HG03025 (cell line): ENCODE measurements around the gene OR14I1.
"Not testable (repeated sequence)": the region's sequence is repeated elsewhere in the genome, so short reads cannot be mapped to it uniquely, and the experiment has no call there.

Source experiments
- ATAC-seq: cut with Tn5 transposase; IDR thresholded peaks from one replicate; pipeline ENCODE4 v1.9.1; 2021; ENCODE audit warnings: mild to moderate bottlenecking, moderate library complexity; ENCODE audit not compliant: unreplicated experiment, low FRiP score

Gene OR14I1

DNA sequence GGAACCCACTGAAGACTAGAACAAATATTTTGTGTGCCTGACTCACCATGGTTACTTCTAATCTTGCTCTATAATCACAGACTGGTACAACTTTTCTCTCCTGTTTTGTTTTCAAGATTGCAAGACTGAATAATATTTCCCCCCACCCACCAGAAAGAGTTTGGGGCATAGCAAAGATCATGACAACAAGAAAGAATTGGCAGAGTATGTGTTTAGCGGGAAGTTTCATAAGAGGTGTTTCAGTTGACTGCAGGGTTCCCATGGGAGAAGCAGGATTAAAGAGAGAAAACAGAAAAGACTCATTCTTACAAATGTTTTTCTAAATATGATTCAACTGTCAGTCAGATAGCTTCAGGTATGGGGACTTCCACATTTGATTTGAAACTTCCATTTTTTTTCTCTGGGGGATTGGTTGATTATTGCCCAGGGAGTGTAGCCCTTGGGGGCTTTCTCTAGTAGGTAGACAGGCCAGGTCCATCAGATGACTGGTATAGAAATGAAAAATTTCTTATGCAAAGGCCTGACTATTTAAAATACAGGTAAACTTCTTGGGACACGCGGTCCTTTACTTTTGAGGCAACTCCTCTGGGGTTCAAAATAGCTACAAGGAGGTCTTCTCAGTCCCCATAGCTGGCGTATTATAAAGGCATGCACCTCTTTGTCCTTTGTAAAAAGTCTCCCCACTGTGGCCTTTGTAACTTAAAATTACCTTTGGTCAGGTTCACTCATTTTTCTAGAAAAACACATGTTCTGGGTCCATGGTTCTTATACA is 13.9 kb downstream of the OR14I1 start:
- ATAC-seq: no peak

DNA sequence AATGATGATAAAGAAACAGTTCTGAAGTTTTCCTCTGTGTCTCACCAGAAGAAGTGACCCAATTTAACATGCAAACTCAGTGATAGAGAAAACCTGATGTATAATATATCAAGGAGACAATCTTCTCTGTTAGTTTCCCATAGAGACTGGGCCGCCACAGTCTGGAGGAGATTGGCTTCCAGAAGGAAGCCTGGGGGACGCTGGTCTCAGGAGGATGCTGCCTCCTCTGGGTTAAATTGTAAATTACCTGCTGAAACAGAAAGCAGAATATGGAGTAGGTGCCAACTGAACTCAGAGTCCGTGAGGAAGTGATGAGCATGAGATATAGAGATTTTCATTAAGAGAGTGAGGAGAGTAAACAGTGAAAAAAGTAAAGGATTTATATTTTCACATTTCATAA is 15.8 kb downstream of the OR14I1 start:
- peak; percentile 89 for ATAC-seq

DNA sequence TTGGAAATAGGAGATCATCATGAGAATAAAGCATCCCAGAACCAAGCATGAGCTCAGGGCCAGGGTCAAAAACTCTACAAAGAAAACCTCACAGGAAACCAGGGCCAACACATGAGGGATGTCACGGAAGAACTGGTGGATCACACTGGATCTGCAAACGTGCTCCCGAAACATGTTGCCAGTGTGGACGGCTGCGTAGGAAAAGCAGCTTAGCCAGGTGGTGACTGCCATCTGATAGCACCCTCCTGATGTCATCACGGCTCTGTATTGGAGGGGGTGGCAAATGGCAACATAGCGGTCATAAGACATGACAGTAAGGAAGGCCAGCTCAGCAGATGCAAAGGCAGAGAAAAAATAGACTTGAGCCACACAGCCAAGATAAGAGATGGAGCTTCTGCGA is 20.9 kb downstream of the OR14I1 start:
- no peak for ATAC-seq

DNA sequence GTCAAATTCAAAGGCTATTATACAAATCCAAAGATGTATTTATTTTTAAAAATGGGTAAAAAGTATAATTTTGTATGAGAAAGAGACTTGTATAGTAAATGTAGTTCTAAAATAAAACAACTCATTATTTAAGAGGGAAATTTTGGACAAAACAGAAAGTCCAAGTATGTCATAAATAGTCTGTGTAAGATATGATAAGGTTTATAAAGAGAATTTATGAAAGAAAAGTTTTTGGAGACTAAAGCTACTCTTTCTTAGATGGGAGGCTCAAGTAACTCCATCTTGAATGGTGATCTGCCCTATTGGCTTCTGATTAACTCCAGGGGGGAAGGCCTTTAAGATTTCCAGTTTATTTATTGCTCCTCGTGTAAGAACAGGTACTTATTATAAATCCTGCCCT is 32.6 kb downstream of the OR14I1 start:
- ATAC-seq: no peak

DNA sequence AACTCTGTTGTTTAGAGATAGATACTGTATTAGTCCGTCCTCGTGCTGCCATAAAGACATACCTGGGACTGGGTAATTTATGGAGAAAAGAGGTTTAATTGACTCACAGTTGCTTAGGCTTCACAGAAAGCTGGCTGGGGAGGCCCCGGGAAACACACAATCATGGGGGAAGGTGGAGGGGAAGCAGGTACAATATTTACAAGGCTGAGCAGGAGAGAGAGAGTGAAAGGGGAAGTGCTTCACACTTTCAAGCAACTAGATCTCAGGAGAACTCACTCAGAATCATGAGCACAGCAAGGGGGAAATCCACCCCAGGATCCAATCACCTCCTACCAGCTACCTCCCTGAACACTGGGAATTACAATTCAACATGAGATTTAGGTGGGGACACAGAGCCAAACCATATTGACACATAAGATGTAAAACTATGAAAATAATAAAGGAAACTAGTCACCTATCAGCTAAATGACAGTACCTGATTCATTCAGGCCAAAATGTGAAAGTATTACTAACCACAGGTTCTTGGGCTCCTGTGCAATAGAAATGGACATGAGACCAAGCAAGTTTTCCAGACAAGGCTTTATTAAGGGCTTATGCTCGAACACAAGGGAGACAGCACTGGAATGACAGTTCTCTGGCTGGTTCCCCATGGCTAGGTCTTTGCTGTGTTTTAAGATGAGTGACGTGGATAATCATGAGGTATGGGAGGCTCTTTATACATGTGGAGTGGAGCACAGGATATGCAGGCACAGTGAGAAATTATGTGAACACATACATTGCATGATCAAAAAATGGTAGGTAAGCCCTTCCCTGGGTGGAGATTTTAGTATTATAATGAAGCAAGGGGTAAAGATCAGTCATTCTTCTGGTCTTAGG is 38.9 kb downstream of the OR14I1 start:
- peak; percentile 96 for ATAC-seq

DNA sequence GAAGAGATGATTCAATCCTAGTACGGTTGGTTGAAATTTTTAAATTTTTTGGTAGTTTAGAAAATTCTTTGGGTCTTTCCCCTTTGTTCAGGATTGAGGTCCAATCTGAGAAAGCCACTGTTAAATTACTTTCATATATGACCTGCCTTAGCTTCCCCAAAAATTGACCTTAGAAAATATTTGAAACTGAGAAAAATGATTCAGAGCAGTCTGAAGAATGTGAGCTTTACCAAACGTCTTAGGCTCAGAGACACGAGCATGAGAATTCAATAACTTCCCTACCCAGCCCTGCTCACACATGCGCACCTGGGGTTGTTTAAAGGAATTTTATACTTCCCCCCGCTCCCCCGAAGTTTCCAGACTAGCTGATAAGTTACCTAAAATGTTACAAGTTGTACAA is 45.8 kb downstream of the OR14I1 start:
- ATAC-seq: not testable (repeated sequence)

DNA sequence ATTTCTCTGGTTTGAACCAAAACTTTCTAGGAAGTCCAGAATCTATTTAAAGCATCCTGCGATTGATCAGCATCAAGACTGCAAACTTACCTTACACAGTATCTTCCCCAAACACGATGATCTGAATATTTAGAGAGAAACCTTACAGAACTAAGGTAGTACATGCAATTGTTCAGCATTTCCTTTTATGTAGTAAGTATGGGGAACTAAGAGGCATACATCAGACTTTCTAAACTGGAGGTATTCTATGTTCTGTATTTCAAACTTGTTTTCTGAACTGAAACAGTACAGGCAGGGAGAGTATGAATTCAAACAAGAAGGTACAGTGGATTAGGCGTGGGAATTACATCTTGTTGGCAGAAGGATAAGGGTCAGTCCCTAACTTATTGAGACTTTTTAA is 47.2 kb downstream of the OR14I1 start, which contains the start of gene OR2T27:
OR2T27 (minus strand) TSS at position 175 of the 400 bp plus-strand sequence. CDS start 4,644 bp downstream, outside the sequence.
- ATAC-seq: peak; percentile 68
